HG03196 (cell line): ENCODE data around the gene SORCS2.

Experiments
- ATAC-seq: cut with Tn5 transposase; IDR thresholded peaks from one replicate; pipeline ENCODE4 v1.9.1; 2021; ENCODE audit not compliant: unreplicated experiment

SORCS2 gene

GRCh38 chr4:7399440-7400234 lies 207.3 kb downstream of the SORCS2 start:
- no peak for ATAC-seq

DNA sequence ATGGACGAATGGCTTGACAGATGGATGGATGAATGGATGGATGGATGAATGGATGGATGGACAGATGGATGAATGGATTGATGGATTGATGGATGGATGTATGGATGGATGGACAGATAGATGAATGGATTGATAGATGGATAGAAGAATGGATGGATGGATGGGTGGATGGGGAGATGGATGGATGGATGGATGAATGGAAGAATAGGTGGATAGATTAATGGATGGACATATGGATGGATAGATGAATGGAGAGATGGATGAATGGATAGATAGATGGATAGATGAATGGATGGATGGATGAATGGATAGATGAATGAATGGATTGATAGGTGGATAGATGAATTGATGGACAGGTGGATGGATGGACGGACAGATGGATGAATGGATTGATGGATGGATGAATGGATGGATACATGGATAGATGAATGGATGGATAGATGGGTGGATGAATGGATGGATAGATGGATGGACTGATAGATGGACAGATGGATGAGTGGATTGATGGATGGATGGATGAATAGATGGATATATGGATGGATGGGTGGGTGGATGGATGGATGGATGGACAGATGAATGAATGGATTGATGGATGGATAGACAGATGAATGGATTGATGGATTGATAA lies 208.4 kb downstream of the SORCS2 start:
- no peak for ATAC-seq

DNA sequence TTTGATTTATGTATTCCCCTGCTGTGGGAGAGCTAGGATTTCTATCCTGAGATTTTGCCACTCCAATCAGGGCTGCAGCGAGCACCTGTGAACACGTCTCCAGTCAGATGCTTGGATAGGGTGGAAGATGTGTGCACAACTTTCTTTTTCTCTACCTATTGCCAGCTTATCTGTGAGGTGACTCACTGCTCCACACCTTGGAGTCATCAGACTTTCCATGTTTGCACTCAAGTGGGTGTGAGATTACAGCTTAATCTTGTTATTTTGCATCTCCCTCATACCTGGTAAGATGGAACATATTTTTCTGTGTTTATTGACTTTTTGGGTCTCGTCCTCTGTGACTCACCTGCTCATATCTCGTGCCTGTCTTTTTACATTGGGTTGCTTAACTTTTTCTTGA lies 210.2 kb downstream of the SORCS2 start:
- no peak for ATAC-seq

DNA sequence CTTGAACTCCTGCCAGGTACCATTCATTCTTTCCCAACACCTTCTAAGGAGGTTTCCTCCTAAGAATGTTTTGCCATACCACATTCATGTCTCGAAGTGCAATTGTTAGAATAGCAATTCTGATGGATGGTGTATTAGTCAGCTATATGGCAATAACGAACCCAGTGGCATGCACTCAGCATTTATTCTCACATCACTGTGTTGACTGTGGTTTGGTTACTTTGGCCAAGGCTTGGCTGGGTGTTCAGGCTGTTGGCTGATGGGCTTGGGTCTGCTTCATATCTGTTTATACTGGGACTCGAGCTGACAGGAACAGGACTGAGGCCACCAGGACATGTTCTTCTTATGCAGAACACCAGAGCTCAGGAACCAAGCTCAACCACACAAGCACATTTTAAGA lies 210.7 kb downstream of the SORCS2 start:
- ATAC-seq, result no peak

GRCh38 chr4:7408166-7408565 lies 215.8 kb downstream of the SORCS2 start:
- ATAC-seq, result no peak

DNA sequence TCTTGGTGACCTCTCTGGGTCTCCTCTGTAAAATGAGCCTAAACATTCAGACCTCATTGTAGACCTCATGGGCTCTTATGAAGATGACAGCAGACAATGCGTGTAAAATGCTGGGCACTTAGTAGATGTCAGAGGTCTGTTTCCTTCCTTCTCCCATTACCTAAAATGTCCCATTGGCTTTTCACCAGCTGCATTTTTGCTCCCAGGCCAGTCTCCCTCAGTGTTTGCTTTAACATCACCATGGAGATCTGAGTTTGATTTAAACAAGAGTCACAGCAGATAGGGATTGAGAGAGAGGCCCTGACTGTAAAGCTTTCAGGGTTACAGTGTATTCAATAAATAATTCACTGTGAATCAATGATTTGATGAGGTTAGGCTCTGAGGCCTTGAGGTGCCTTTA lies 218.1 kb downstream of the SORCS2 start:
- ATAC-seq, result no peak

- no peak for ATAC-seq
These were observed 219.2 kb downstream of the SORCS2 start for GRCh38 chr4:7411491-7411890.

DNA sequence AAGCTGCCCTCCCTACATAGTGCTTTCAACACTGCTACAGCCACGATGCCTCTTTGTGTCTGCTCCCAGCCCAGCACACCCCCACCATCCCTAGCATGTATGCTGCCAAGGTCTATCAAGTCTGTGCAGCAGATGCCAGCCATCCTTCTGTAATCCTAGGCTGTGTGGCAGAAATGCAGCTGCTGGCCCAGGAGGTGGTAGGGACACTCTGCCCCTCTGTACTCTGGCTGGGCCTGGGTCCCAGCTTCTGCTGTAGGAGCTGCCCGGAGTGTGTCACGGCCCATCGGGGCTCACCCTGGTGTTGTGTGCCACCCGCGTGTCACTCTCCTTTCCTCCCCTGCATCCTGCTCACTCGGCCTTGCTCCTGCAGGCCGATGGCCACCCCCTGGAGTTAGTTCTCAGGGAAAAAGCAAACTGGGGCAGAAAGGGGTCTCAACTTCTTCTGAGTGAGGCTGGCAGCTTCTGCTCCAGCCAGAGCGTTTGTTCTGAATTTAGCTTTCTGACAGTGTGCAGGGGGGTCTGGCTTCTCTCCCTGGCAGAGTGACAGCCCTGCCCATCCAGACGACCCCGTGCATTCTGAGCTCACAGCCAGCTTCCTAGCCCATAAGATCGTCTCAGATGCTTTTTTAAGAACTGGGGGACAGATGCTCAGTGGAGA lies 219.7 kb downstream of the SORCS2 start:
- ATAC-seq, result no peak

- ATAC-seq, result no peak
These were observed 220.2 kb downstream of the SORCS2 start for GRCh38 chr4:7412554-7412912.

DNA sequence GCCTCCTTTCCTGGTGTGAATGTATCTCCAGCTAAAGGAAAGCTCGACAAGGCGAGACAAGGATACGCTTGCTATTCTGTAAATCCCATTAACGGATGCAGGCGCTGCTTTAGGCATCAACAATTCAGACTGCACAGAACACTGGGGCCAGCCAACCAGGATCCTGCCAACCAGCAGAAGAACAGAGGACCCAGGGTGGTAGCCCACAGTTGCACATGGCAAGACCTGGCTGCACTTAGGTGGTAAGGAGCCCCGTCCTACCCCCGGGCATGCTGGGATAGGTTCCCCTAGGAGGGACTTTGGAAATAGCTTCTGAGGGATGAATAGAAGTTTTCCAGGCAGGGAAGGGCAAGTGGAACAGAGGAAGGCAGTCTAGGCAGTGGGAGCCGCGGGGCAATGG lies 221.7 kb downstream of the SORCS2 start:
- ATAC-seq, result no peak

GRCh38 chr4:7414736-7415510 lies 222.6 kb downstream of the SORCS2 start:
- no peak for ATAC-seq

DNA sequence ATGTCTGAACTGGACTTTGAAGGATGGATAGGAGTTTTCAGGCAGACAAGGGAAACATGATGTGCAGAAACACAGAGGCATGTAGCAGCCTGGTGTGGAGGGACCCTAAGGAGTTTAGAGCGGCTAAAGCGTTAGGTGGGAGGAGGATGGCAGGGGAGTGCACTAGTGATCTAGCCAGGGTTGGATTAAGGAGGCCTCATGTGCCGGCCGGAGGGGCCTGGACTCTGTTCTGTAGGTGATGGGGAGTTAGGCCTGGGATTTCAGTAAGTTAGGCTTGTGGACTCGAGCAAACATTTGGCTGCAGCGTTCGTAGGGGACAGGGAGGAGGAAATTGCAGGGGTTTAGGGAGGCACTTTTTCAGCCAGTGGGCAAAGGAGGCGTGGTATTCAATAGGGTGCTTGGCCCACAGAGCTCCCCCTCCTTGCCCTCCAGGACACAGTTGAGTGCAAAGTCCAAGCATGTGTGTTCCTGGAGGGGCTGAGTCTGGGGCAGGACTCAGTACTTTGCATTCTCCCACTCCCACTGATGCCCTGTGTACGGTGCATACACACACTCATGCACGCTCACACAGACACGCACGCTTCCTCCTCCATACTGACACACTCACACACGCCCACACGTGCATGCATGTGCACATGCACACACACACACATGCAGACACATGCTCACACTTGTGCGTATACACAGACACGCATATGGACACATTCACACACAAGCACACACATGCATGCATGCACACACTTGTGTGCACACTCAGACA lies 223.8 kb downstream of the SORCS2 start:
- ATAC-seq, result no peak

- ATAC-seq, result no peak
These were observed 224.6 kb downstream of the SORCS2 start for GRCh38 chr4:7416745-7417432.

- no peak for ATAC-seq
These were observed 225.3 kb downstream of the SORCS2 start for GRCh38 chr4:7417639-7418038.

- no peak for ATAC-seq
These were observed 226.0 kb downstream of the SORCS2 start for GRCh38 chr4:7418131-7418943.

GRCh38 chr4:7419961-7420660 lies 227.8 kb downstream of the SORCS2 start:
- no peak for ATAC-seq

- no peak for ATAC-seq
These were observed 228.3 kb downstream of the SORCS2 start for GRCh38 chr4:7420661-7421040.

GRCh38 chr4:7421356-7422150 lies 229.2 kb downstream of the SORCS2 start:
- no peak for ATAC-seq
